ENCODE measurements around the gene SRSF2.
"Not testable (repeated sequence)": the region's sequence is repeated elsewhere in the genome, so short reads cannot be mapped to it uniquely, and the experiment has no call there.

The SRSF2 gene

DNA sequence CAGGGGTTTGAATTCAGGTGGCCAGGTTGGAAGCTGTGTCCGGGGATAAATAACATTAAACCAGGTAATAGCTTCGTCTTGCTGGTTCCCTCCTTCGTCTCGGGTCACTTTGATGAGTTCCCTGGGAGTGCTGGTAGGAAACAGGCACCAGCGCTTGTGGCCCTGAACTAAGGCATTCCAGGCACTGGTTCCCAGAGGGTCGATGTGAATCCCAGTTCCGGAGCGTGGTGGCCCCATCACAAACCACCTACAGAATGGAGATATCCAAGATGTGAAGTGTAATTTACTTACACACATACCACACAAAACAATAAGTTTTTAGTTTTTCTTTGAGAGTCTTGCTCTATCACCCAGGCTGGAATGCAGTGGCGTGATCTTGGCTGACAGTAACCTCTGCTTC is 13.3 kb downstream of the SRSF2 start:
- H3K36me3 ChIP-seq (ENCODE audit: low read depth): peaks cover 64% of the 10 kb centered on the region
- TF ChIP-seq, protein P1, sequence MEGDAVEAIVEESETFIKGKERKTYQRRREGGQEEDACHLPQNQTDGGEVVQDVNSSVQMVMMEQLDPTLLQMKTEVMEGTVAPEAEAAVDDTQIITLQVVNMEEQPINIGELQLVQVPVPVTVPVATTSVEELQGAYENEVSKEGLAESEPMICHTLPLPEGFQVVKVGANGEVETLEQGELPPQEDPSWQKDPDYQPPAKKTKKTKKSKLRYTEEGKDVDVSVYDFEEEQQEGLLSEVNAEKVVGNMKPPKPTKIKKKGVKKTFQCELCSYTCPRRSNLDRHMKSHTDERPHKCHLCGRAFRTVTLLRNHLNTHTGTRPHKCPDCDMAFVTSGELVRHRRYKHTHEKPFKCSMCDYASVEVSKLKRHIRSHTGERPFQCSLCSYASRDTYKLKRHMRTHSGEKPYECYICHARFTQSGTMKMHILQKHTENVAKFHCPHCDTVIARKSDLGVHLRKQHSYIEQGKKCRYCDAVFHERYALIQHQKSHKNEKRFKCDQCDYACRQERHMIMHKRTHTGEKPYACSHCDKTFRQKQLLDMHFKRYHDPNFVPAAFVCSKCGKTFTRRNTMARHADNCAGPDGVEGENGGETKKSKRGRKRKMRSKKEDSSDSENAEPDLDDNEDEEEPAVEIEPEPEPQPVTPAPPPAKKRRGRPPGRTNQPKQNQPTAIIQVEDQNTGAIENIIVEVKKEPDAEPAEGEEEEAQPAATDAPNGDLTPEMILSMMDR (IDR thresholded peaks at IDR 0.05; ENCODE audit: poor library complexity, severe bottlenecking): no peak
- no peak overlapping the region for H3K27ac ChIP-seq (ENCODE audit: poor library complexity, severe bottlenecking)
- no peak overlapping the region for H3K4me3 ChIP-seq (ENCODE audit: severe bottlenecking)
- ATAC-seq (ENCODE audit: low read depth): no peak
- no peak for DNase-seq (ENCODE audit: low spot score)
- no peaks in the 10 kb centered on the region for H3K27me3 ChIP-seq (ENCODE audit: insufficient read depth, poor library complexity, severe bottlenecking)
- H3K4me1 ChIP-seq (ENCODE audit: insufficient read depth, poor library complexity, severe bottlenecking): peaks cover 6% of the 10 kb centered on the region
- H3K9me3 ChIP-seq (ENCODE audit: severe bottlenecking): no peaks in the 10 kb centered on the region

DNA sequence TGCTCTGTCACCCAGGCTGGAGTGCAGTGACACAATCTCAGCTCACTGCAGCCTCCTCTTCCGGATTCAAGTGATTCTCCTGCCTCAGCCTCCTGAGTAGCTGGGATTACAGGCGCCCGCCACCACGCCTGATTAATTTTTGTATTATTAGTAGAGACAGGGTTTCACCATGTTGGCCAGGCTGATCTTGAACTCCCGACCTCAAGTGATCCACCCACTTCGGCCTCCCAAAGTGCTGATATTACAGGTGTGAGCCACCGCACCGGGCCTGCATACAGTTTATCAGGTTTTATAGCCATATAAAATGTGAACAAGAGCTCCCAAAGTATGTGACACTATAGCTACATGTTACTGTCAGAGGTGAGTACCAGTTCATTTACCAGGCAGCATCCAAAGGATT is 14.2 kb downstream of the SRSF2 start:
- ATAC-seq (ENCODE audit: low read depth); H3K9me3 ChIP-seq (ENCODE audit: severe bottlenecking); DNase-seq (ENCODE audit: low spot score); H3K4me1 ChIP-seq (ENCODE audit: insufficient read depth, poor library complexity, severe bottlenecking); H3K27me3 ChIP-seq (ENCODE audit: insufficient read depth, poor library complexity, severe bottlenecking); H3K4me3 ChIP-seq (ENCODE audit: severe bottlenecking); H3K27ac ChIP-seq (ENCODE audit: poor library complexity, severe bottlenecking): not testable (repeated sequence)
- H3K36me3 ChIP-seq (ENCODE audit: low read depth): peaks cover 72% of the 10 kb centered on the region

DNA sequence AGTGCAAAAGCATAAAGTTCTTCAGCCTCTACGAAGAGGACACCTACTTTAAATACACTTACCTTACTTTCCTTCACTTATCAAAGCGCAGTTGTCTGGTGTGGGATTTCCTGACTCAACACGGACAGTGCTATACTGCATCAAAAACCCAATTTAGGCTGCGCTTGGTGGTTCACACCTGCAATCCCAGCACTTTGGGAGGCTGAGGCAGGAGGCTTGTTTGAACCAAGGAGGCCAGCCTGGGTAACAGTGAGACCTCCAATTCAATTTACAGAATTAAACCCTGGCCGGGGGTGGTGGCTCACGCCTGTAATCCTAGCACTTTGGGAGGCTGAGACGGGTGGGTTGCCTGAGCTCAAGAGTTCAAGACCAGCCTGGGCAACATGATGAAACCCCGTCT is 14.9 kb downstream of the SRSF2 start:
- no peak for ATAC-seq (ENCODE audit: low read depth)
- DNase-seq (ENCODE audit: low spot score): no peak
- no peaks in the 10 kb centered on the region for H3K27me3 ChIP-seq (ENCODE audit: insufficient read depth, poor library complexity, severe bottlenecking)
- no peaks in the 10 kb centered on the region for H3K9me3 ChIP-seq (ENCODE audit: severe bottlenecking)
- H3K4me1 ChIP-seq (ENCODE audit: insufficient read depth, poor library complexity, severe bottlenecking): peaks cover 8% of the 10 kb centered on the region
- H3K36me3 ChIP-seq (ENCODE audit: low read depth): peaks cover 79% of the 10 kb centered on the region
- H3K4me3 ChIP-seq (ENCODE audit: severe bottlenecking): no peak overlapping the region
- TF ChIP-seq, protein P1 (IDR thresholded peaks at IDR 0.05; ENCODE audit: poor library complexity, severe bottlenecking): no peak
- H3K27ac ChIP-seq (ENCODE audit: poor library complexity, severe bottlenecking): no peak overlapping the region

DNA sequence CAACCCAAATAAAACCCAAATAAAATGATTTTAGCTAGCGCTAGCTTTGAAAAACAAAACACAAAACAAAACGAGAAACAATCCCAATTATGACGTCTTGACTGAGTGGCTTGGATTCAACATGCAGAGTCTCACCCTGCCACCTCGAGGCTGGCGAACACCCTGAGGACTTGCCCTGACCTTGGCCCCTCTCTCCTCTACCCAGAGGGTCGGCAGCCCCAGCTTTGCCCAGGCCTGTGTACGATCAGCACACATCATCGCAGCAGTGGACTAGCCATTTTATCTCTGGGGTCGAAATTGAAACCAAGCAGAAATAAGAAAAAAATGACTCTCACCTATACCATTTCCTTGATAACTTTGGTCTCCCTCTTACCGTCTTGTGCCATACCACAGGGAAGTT is 15.7 kb downstream of the SRSF2 start:
- Histone ChIP-seq H3K9me3 (ENCODE audit: severe bottlenecking) (no peaks in the 10 kb centered on the region), H3K36me3 (ENCODE audit: low read depth) (peaks cover 88% of the 10 kb centered on the region), H3K4me1 (ENCODE audit: insufficient read depth, poor library complexity, severe bottlenecking) (peaks cover 16% of the 10 kb centered on the region), H3K27me3 (ENCODE audit: insufficient read depth, poor library complexity, severe bottlenecking) (no peaks in the 10 kb centered on the region), H3K4me3 (ENCODE audit: severe bottlenecking) (no peak overlapping the region), H3K27ac (ENCODE audit: poor library complexity, severe bottlenecking) (no peak overlapping the region)
- no peak for DNase-seq (ENCODE audit: low spot score)
- no peak for ATAC-seq (ENCODE audit: low read depth)
- TF ChIP-seq, protein P1 (IDR thresholded peaks at IDR 0.05; ENCODE audit: poor library complexity, severe bottlenecking): no peak

DNA sequence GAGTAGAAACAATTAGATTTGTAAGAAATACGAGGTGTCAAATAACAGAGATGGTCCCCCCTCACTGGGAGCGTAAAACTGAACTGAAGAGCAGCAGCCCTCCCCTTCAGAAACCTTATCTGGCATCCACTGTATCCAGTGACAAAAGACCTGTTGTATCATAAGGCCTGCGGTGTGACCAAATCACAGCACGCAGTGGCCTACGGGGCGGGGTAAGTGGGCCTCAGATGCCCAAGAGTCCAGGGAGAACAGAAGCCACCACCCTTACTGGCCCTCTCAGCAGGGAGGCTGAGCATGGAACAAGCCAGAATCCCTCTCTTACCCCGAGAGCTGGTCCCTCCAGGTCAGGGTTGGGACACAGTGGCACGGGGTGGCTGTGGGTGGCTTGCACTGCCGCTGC is 16.2 kb downstream of the SRSF2 start:
- H3K27ac ChIP-seq (ENCODE audit: poor library complexity, severe bottlenecking): no peak overlapping the region
- no peak overlapping the region for H3K4me3 ChIP-seq (ENCODE audit: severe bottlenecking)
- TF ChIP-seq, protein P1 (IDR thresholded peaks at IDR 0.05; ENCODE audit: poor library complexity, severe bottlenecking): no peak
- no peaks in the 10 kb centered on the region for H3K27me3 ChIP-seq (ENCODE audit: insufficient read depth, poor library complexity, severe bottlenecking)
- DNase-seq (ENCODE audit: low spot score) (no peak), ATAC-seq (ENCODE audit: low read depth) (no peak)
- H3K36me3 ChIP-seq (ENCODE audit: low read depth): peaks cover 93% of the 10 kb centered on the region
- peaks cover 18% of the 10 kb centered on the region for H3K4me1 ChIP-seq (ENCODE audit: insufficient read depth, poor library complexity, severe bottlenecking)
- no peaks in the 10 kb centered on the region for H3K9me3 ChIP-seq (ENCODE audit: severe bottlenecking)
